Activated CD4-positive, alpha-beta T cell treated with anti-CD3 and anti-CD28 coated beads for 36 hours (primary cell): ENCODE results near the gene OR5B17. TPM values are rescaled to one million over a fixed set of nuclear protein-coding genes. Genes with fewer than 3 reads are reported as not detected.
"Not testable (repeated sequence)": the region's sequence is repeated elsewhere in the genome, so short reads cannot be mapped to it uniquely, and the experiment has no call there.

Experiments
- ATAC-seq: fragments of 200-7000 bp; cut with Tn5 transposase; one replicate; pipeline ENCODE4 v1.10.0; 2021; ENCODE audit warnings: mild to moderate bottlenecking, moderate library complexity
- CTCF ChIA-PET: fragments of 350-600 bp; sonication (Branson Sonifier 250); formaldehyde crosslinking; loops from one replicate; lab custom pipeline; 2021; ENCODE audit warnings: antibody characterized with exemption; lab: Charles Lee
- POLR2A ChIA-PET: fragments of 350-600 bp; sonication (Branson Sonifier 250); formaldehyde crosslinking; loops from one replicate; lab custom pipeline; 2021; ENCODE audit warnings: antibody characterized with exemption, inconsistent platforms; lab: Charles Lee
- DNase-seq: peaks from one replicate; pipeline ENCODE4 v3.0.0-alpha.2; 2020
- H3K27ac Mint-ChIP-seq: one replicate; pipeline ENCODE4 v1.8.0; 2021; ENCODE audit warnings: mixed read lengths
- H3K27me3 Mint-ChIP-seq: one replicate; pipeline ENCODE4 v1.8.0; 2021; ENCODE audit warnings: mixed read lengths
- H3K36me3 Mint-ChIP-seq: one replicate; pipeline ENCODE4 v1.8.0; 2021; ENCODE audit warnings: low read depth, mixed read lengths
- H3K4me1 Mint-ChIP-seq: one replicate; pipeline ENCODE4 v1.8.0; 2021; ENCODE audit warnings: mixed read lengths
- H3K4me3 Mint-ChIP-seq: one replicate; pipeline ENCODE4 v1.8.0; 2021; ENCODE audit warnings: mild to moderate bottlenecking, moderate library complexity, mixed read lengths
- H3K9me3 Mint-ChIP-seq: one replicate; pipeline ENCODE4 v1.8.0; 2021; ENCODE audit warnings: low read depth, mixed read lengths
- intact Hi-C, 2 experiments: fragments of 100-400 bp; cut with DNase I in 1 of 2; cut with micrococcal nuclease in 1 of 2; formaldehyde crosslinking; loops; one replicate each; pipeline versions ENCODE4 v1.14.2 to v1.15.1; 2022 to 2024; cut with DNase I, micrococcal nuclease
- total RNA-seq, 2 experiments: library from RNA; stranded (reverse); gene quantifications; one replicate each; pipeline ENCODE4 v1.2.3, GENCODE V29; 2021

OR5B17 gene
- total RNA-seq = not detected

GRCh38 chr11:58358969-58359368 is at the start of gene OR5B17:
Gene OR5B17, minus strand, starts transcription at chr11:58359069. Its CDS starts 0 bp downstream, at chr11:58359069.
- no peak within 1 kb of the TSS for H3K4me3 Mint-ChIP-seq
- no peak for DNase-seq
- no peak for ATAC-seq
- H3K27me3 Mint-ChIP-seq = peaks cover 15% of the 10 kb centered on the region
- ChIA-PET POLR2A (no interaction called here), CTCF (no interaction called here)
- no peak within 1 kb of the TSS for H3K27ac Mint-ChIP-seq
- H3K36me3 Mint-ChIP-seq = no peaks in the 10 kb centered on the region
- intact Hi-C loops = no loop called here
- H3K4me1 Mint-ChIP-seq = no peaks in the 10 kb centered on the region
- H3K9me3 Mint-ChIP-seq = no peaks in the 10 kb centered on the region

- POLR2A ChIA-PET = no interaction called here
- Mint-ChIP-seq H3K4me3 (no peak within 1 kb of the TSS), H3K4me1 (no peaks in the 10 kb centered on the region), H3K27me3 (peaks cover 6% of the 10 kb centered on the region), H3K9me3 (peaks cover 17% of the 10 kb centered on the region), H3K36me3 (peaks cover 5% of the 10 kb centered on the region), H3K27ac (no peak within 1 kb of the TSS)
- no peak for DNase-seq
- intact Hi-C loops = no loop called here
- CTCF ChIA-PET = no interaction called here
- ATAC-seq = no peak
Observed at GRCh38 chr11:58406774-58407173, 47.9 kb upstream of the OR5B17 start, which contains the start of gene OR5B3. Gene OR5B3, minus strand, starts transcription at chr11:58406874. Its CDS starts 3,465 bp downstream, at chr11:58403409.

- H3K27ac Mint-ChIP-seq, H3K9me3 Mint-ChIP-seq, ATAC-seq, DNase-seq, H3K36me3 Mint-ChIP-seq, H3K4me1 Mint-ChIP-seq, intact Hi-C loops, H3K4me3 Mint-ChIP-seq, POLR2A ChIA-PET: not testable (repeated sequence)
- CTCF ChIA-PET = interaction anchor here (0.7 kb wide), 1 partner anchor 124 kb away, joined by 3 read pairs; no protein-coding TSS in a partner anchor
- peaks cover 11% of the 10 kb centered on the region for H3K27me3 Mint-ChIP-seq
Observed at GRCh38 chr11:58399622-58400021, 40.8 kb upstream of the OR5B17 start.

- peak; percentile 53 for ATAC-seq
Observed at GRCh38 chr11:58395581-58395980, 36.7 kb upstream of the OR5B17 start.

GRCh38 chr11:58394195-58394594 is 35.3 kb upstream of the OR5B17 start:
- no peak overlapping the region for H3K4me3 Mint-ChIP-seq
- H3K36me3 Mint-ChIP-seq = peaks cover 4% of the 10 kb centered on the region
- ATAC-seq = no peak
- no peak overlapping the region for H3K27ac Mint-ChIP-seq
- no peak for DNase-seq
- H3K9me3 Mint-ChIP-seq = peaks cover 5% of the 10 kb centered on the region
- intact Hi-C loops = loop anchor here in 1 of 2 experiments (5.0 kb wide), 1 partner anchor 113 kb away; the partner anchor contains the start of gene OR5B21
- peaks cover 4% of the 10 kb centered on the region for H3K27me3 Mint-ChIP-seq
- POLR2A ChIA-PET = no interaction called here
- CTCF ChIA-PET = no interaction called here
- peaks cover 11% of the 10 kb centered on the region for H3K4me1 Mint-ChIP-seq

More at GRCh38 chr11:58395581-58395980, 36.7 kb upstream of the OR5B17 start:
- H3K4me1 Mint-ChIP-seq = peaks cover 11% of the 10 kb centered on the region
- H3K9me3 Mint-ChIP-seq = peaks cover 5% of the 10 kb centered on the region
- H3K27ac Mint-ChIP-seq = peak overlapping the region; percentile 33
- DNase-seq = no peak
- CTCF ChIA-PET = no interaction called here
- H3K4me3 Mint-ChIP-seq = no peak overlapping the region
- intact Hi-C loops = no loop called here
- H3K36me3 Mint-ChIP-seq = peaks cover 4% of the 10 kb centered on the region
- peaks cover 4% of the 10 kb centered on the region for H3K27me3 Mint-ChIP-seq
- POLR2A ChIA-PET = interaction anchor here (0.6 kb wide), 1 partner anchor 109 kb away, joined by 4 read pairs; no protein-coding TSS in a partner anchor

GRCh38 chr11:58392746-58393145 is 33.9 kb upstream of the OR5B17 start:
- intact Hi-C loops = loop anchor here in 1 of 2 experiments (2.0 to 5.0 kb wide), 2 partner anchors 115 to 132 kb away; partner anchors contain the start of gene OR5B21
- CTCF ChIA-PET = no interaction called here
- peaks cover 4% of the 10 kb centered on the region for H3K36me3 Mint-ChIP-seq

GRCh38 chr11:58391879-58392278 is 33.0 kb upstream of the OR5B17 start:
- DNase-seq (no peak), ATAC-seq (peak; percentile 68)
- Mint-ChIP-seq H3K9me3 (peaks cover 5% of the 10 kb centered on the region), H3K36me3 (peaks cover 4% of the 10 kb centered on the region), H3K27ac (peak overlapping the region; percentile 47), H3K27me3 (peaks cover 3% of the 10 kb centered on the region), H3K4me3 (no peak overlapping the region), H3K4me1 (peaks cover 11% of the 10 kb centered on the region)
- ChIA-PET POLR2A (no interaction called here), CTCF (no interaction called here)
- intact Hi-C loops = loop anchor here in 1 of 2 experiments (2.0 to 5.0 kb wide), 2 partner anchors 115 to 133 kb away; partner anchors contain the start of gene OR5B21

More at GRCh38 chr11:58392746-58393145, 33.9 kb upstream of the OR5B17 start:
- Mint-ChIP-seq H3K27me3 (peaks cover 3% of the 10 kb centered on the region), H3K9me3 (peaks cover 5% of the 10 kb centered on the region), H3K4me1 (peaks cover 11% of the 10 kb centered on the region), H3K4me3 (no peak overlapping the region), H3K27ac (no peak overlapping the region)
- POLR2A ChIA-PET = no interaction called here
- no peak for ATAC-seq
- DNase-seq = no peak

GRCh38 chr11:58390551-58391063 is 31.7 kb upstream of the OR5B17 start:
- Mint-ChIP-seq H3K27ac (no peak overlapping the region), H3K36me3 (peaks cover 4% of the 10 kb centered on the region), H3K9me3 (peaks cover 4% of the 10 kb centered on the region), H3K27me3 (peaks cover 3% of the 10 kb centered on the region), H3K4me1 (peaks cover 11% of the 10 kb centered on the region), H3K4me3 (no peak overlapping the region)
- ATAC-seq (no peak), DNase-seq (no peak)
- intact Hi-C loops = loop anchor here in 1 of 2 experiments (5.0 kb wide), 1 partner anchor 117 kb away; the partner anchor contains the start of gene OR5B21
- CTCF ChIA-PET = no interaction called here
- POLR2A ChIA-PET = no interaction called here

GRCh38 chr11:58354727-58355126 is 4.1 kb downstream of the OR5B17 start:
- CTCF ChIA-PET = no interaction called here
- H3K4me3 Mint-ChIP-seq = no peak overlapping the region
- no peaks in the 10 kb centered on the region for H3K9me3 Mint-ChIP-seq
- no peaks in the 10 kb centered on the region for H3K36me3 Mint-ChIP-seq
- DNase-seq (no peak), ATAC-seq (no peak)
- intact Hi-C loops = no loop called here
- no peak overlapping the region for H3K27ac Mint-ChIP-seq
- POLR2A ChIA-PET = no interaction called here
- peaks cover 12% of the 10 kb centered on the region for H3K27me3 Mint-ChIP-seq
- no peaks in the 10 kb centered on the region for H3K4me1 Mint-ChIP-seq

- Mint-ChIP-seq H3K27ac (no peak overlapping the region), H3K4me1 (no peaks in the 10 kb centered on the region), H3K36me3 (no peaks in the 10 kb centered on the region), H3K4me3 (no peak overlapping the region), H3K27me3 (peaks cover 9% of the 10 kb centered on the region), H3K9me3 (no peaks in the 10 kb centered on the region)
- ChIA-PET POLR2A (no interaction called here), CTCF (no interaction called here)
- intact Hi-C loops = no loop called here
- ATAC-seq (no peak), DNase-seq (no peak)
Observed at GRCh38 chr11:58345204-58345603, 13.7 kb downstream of the OR5B17 start.

- Mint-ChIP-seq H3K27ac (no peak overlapping the region), H3K4me1 (no peaks in the 10 kb centered on the region), H3K27me3 (peaks cover 13% of the 10 kb centered on the region), H3K36me3 (no peaks in the 10 kb centered on the region), H3K4me3 (no peak overlapping the region), H3K9me3 (peaks cover 11% of the 10 kb centered on the region)
- POLR2A ChIA-PET = no interaction called here
- DNase-seq (no peak), ATAC-seq (no peak)
- intact Hi-C loops = no loop called here
- CTCF ChIA-PET = no interaction called here
Observed at GRCh38 chr11:58334708-58335107, 24.2 kb downstream of the OR5B17 start.

- POLR2A ChIA-PET = no interaction called here
- Mint-ChIP-seq H3K27ac (no peak overlapping the region), H3K4me3 (no peak overlapping the region), H3K9me3 (peaks cover 11% of the 10 kb centered on the region), H3K27me3 (peaks cover 31% of the 10 kb centered on the region), H3K4me1 (no peaks in the 10 kb centered on the region), H3K36me3 (no peaks in the 10 kb centered on the region)
- ATAC-seq (no peak), DNase-seq (no peak)
- CTCF ChIA-PET = no interaction called here
- intact Hi-C loops = no loop called here
Observed at GRCh38 chr11:58330861-58331260, 28.0 kb downstream of the OR5B17 start.
